ENCODE measurements around the gene VOPP1.

- no peak for TF ChIP-seq MYC (IDR thresholded peaks at IDR 0.05; ENCODE audit: low read depth, low read length)
- TF ChIP-seq CTCF (IDR thresholded peaks at IDR 0.05; ENCODE audit: extremely low read depth in 1 of 2, insufficient read depth in 1 of 2, low read depth in 1 of 2, low read length in 2 of 2): peak; percentile 63 to 72
- no peak for TF ChIP-seq POLR2AphosphoS5 (IDR thresholded peaks at IDR 0.05; ENCODE audit: insufficient read depth, low read depth, low read length)
Measured at GRCh38 chr7:55550010-55550663, 22.2 kb downstream of the VOPP1 start.
